Progenitor cell of endocrine pancreas (in vitro differentiated cells): ENCODE results near the gene HMCN2. TPM values are rescaled to one million over a fixed set of nuclear protein-coding genes. Genes with fewer than 3 reads are reported as not detected.
"Not testable (repeated sequence)": the region's sequence is repeated elsewhere in the genome, so short reads cannot be mapped to it uniquely, and the experiment has no call there.

Source experiments
- DNase-seq: peaks from one replicate; pipeline ENCODE4 v3.0.0; 2021; ENCODE audit warnings: low spot score; ENCODE audit not compliant: unreplicated experiment
- H3K27ac Mint-ChIP-seq: 2 replicates; pipeline ENCODE4 v1.8.0; 2021; ENCODE audit warnings: mild to moderate bottlenecking, moderate library complexity, mixed read lengths
- H3K27me3 Mint-ChIP-seq: 2 replicates; pipeline ENCODE4 v1.8.0; 2021; ENCODE audit warnings: mixed read lengths
- H3K36me3 Mint-ChIP-seq: 2 replicates; pipeline ENCODE4 v1.8.0; 2022; ENCODE audit warnings: mixed read lengths; ENCODE audit not compliant: insufficient read depth
- H3K4me1 Mint-ChIP-seq: 2 replicates; pipeline ENCODE4 v1.8.0; 2021; ENCODE audit warnings: low read depth, mixed read lengths
- H3K4me3 Mint-ChIP-seq: 2 replicates; pipeline ENCODE4 v1.8.0; 2021; ENCODE audit warnings: low read depth, mild to moderate bottlenecking, moderate library complexity, mixed read lengths
- H3K9me3 Mint-ChIP-seq: 2 replicates; pipeline ENCODE4 v1.8.0; 2021; ENCODE audit warnings: low read depth, mixed read lengths
- CTCF ChIP-seq: fragments of 200-600 bp; sonication (generic); IDR thresholded peaks from one replicate; pipeline ENCODE4 v1.5.0; 2021; ENCODE audit warnings: antibody characterized with exemption, mild to moderate bottlenecking; ENCODE audit not compliant: unreplicated experiment
- total RNA-seq: library from RNA; stranded (reverse); gene quantifications from 2 replicates; pipeline ENCODE4 v1.2.1, GENCODE V29; 2021

HMCN2 gene
- total RNA-seq, 1 donor from 2014 or later = 0.26 TPM

- H3K36me3 Mint-ChIP-seq = no peaks in the 10 kb centered on the region
- H3K27ac Mint-ChIP-seq = no peak overlapping the region
- peaks cover 15% of the 10 kb centered on the region for H3K27me3 Mint-ChIP-seq
- no peak for TF ChIP-seq CTCF
- DNase-seq = no peak
- H3K4me1 Mint-ChIP-seq = no peaks in the 10 kb centered on the region
- no peak overlapping the region for H3K4me3 Mint-ChIP-seq
- H3K9me3 Mint-ChIP-seq = no peaks in the 10 kb centered on the region
Observed at GRCh38 chr9:130255631-130256134, 9.9 kb upstream of the HMCN2 start.

GRCh38 chr9:130256644-130257043 lies 8.9 kb upstream of the HMCN2 start:
- no peak for TF ChIP-seq CTCF
- Mint-ChIP-seq H3K27me3 (peaks cover 23% of the 10 kb centered on the region), H3K4me1 (no peaks in the 10 kb centered on the region), H3K9me3 (no peaks in the 10 kb centered on the region), H3K4me3 (no peak overlapping the region), H3K27ac (no peak overlapping the region), H3K36me3 (no peaks in the 10 kb centered on the region)
- no peak for DNase-seq

GRCh38 chr9:130258137-130258536 lies 7.4 kb upstream of the HMCN2 start:
- H3K4me3 Mint-ChIP-seq, DNase-seq: not testable (repeated sequence)

GRCh38 chr9:130259044-130259443 lies 6.5 kb upstream of the HMCN2 start:
- Mint-ChIP-seq H3K27ac (no peak overlapping the region), H3K4me3 (no peak overlapping the region), H3K27me3 (peaks cover 45% of the 10 kb centered on the region)

More at GRCh38 chr9:130258137-130258536, 7.4 kb upstream of the HMCN2 start:
- H3K9me3 Mint-ChIP-seq, H3K4me1 Mint-ChIP-seq, H3K27ac Mint-ChIP-seq, H3K36me3 Mint-ChIP-seq: not testable (repeated sequence)
- H3K27me3 Mint-ChIP-seq = peaks cover 36% of the 10 kb centered on the region

GRCh38 chr9:130260816-130261765 lies 4.5 kb upstream of the HMCN2 start:
- DNase-seq = no peak
- Mint-ChIP-seq H3K4me1 (no peaks in the 10 kb centered on the region), H3K36me3 (no peaks in the 10 kb centered on the region), H3K4me3 (no peak overlapping the region), H3K9me3 (no peaks in the 10 kb centered on the region), H3K27me3 (peaks cover 53% of the 10 kb centered on the region), H3K27ac (no peak overlapping the region)
- TF ChIP-seq CTCF = no peak

More at GRCh38 chr9:130259044-130259443, 6.5 kb upstream of the HMCN2 start:
- H3K4me1 Mint-ChIP-seq = no peaks in the 10 kb centered on the region
- no peaks in the 10 kb centered on the region for H3K36me3 Mint-ChIP-seq
- no peaks in the 10 kb centered on the region for H3K9me3 Mint-ChIP-seq
- no peak for TF ChIP-seq CTCF
- DNase-seq = no peak
